Neural cell (in vitro differentiated cells): ENCODE results near the gene HES3. TPM values are rescaled to one million over a fixed set of nuclear protein-coding genes. Genes with fewer than 3 reads are reported as not detected.

Experiments used
- H2AFZ ChIP-seq: fragments of 200-600, 300-800 bp; sonication (generic), shearing (Covaris generic); 2 replicates; pipeline ENCODE4 v1.6.0; 2014; ENCODE audit warnings: low read depth, mild to moderate bottlenecking, antibody characterized with exemption, low read length, moderate library complexity
- H3F3A ChIP-seq: fragments of 200-600 bp; shearing (Covaris generic); 2 replicates; pipeline ENCODE4 v1.6.1; 2016; ENCODE audit warnings: mild to moderate bottlenecking, moderate library complexity, mixed read lengths, antibody characterized with exemption, low read length; ENCODE audit not compliant: insufficient read depth, poor library complexity, severe bottlenecking
- H3K27ac ChIP-seq: fragments of 200-600, 300-800 bp; sonication (generic), shearing (Covaris generic); 2 replicates; pipeline ENCODE4 v1.5.1; 2014; ENCODE audit warnings: mild to moderate bottlenecking, low read length, moderate library complexity
- H3K27me3 ChIP-seq: fragments of 300-800, 200-600 bp; sonication (generic), shearing (Covaris generic); 2 replicates; pipeline ENCODE4 v1.6.0; 2014; ENCODE audit warnings: mild to moderate bottlenecking, low read depth, low read length, moderate library complexity; ENCODE audit not compliant: insufficient read depth
- H3K36me3 ChIP-seq: fragments of 300-800, 200-600 bp; sonication (generic), shearing (Covaris generic); 2 replicates; pipeline ENCODE4 v1.5.1; 2014; ENCODE audit warnings: mild to moderate bottlenecking, antibody characterized with exemption, low read length, moderate library complexity; ENCODE audit not compliant: insufficient read depth
- H3K4me2 ChIP-seq: fragments of 300-800, 200-600 bp; sonication (generic), shearing (Covaris generic); 2 replicates; pipeline ENCODE4 v1.6.0; 2014; ENCODE audit warnings: mild to moderate bottlenecking, low read length
- H3K4me3 ChIP-seq: fragments of 300-800, 200-600 bp; sonication (generic), shearing (Covaris generic); 2 replicates; pipeline ENCODE4 v1.5.1; 2014; ENCODE audit warnings: mild to moderate bottlenecking, low read length, moderate library complexity
- H3K79me2 ChIP-seq: fragments of 200-600 bp; shearing (Covaris generic); replicated peaks from 2 replicates; pipeline ENCODE4 v1.6.0; 2014; ENCODE audit warnings: mild to moderate bottlenecking, low read length, moderate library complexity; ENCODE audit not compliant: insufficient read depth
- H3K9ac ChIP-seq: fragments of 300-800, 200-600 bp; sonication (generic), shearing (Covaris generic); 2 replicates; pipeline ENCODE4 v1.6.1; 2016; ENCODE audit warnings: mild to moderate bottlenecking, low read length, mixed read lengths
- H3K9me2 ChIP-seq: fragments of 200-600 bp; shearing (Covaris generic); 2 replicates; pipeline ENCODE4 v1.6.1; 2016; ENCODE audit warnings: mild to moderate bottlenecking, low read length, mixed read lengths; ENCODE audit not compliant: insufficient read depth
- H3K9me3 ChIP-seq: fragments of 200-600, 300-800 bp; sonication (generic), shearing (Covaris generic); 2 replicates; pipeline ENCODE4 v1.6.1; 2016; ENCODE audit warnings: mild to moderate bottlenecking, mixed run types, low read length, moderate library complexity, mixed read lengths
- H4K20me1 ChIP-seq: fragments of 200-600 bp; shearing (Covaris generic); 2 replicates; pipeline ENCODE4 v1.6.1; 2016; ENCODE audit warnings: mild to moderate bottlenecking, mixed run types; ENCODE audit not compliant: insufficient read depth
- EP300 ChIP-seq: fragments of 450-650 bp; conservative IDR thresholded peaks from 2 replicates; pipeline ENCODE4 v1.6.1; 2014; ENCODE audit warnings: antibody characterized with exemption, mild to moderate bottlenecking, moderate library complexity; ENCODE audit not compliant: poor library complexity, severe bottlenecking
- EZH2 ChIP-seq: fragments of 200-600, 300-800 bp; shearing (Covaris generic), sonication (generic); IDR thresholded peaks from 2 replicates; pipeline ENCODE4 v1.6.1; 2014; ENCODE audit warnings: antibody characterized with exemption, low read length, borderline replicate concordance, mild to moderate bottlenecking; ENCODE audit not compliant: insufficient read depth, poor library complexity, severe bottlenecking
- MXI1 ChIP-seq: fragments of 450-650 bp; conservative IDR thresholded peaks from 2 replicates; pipeline ENCODE4 v1.6.1; 2014; ENCODE audit warnings: antibody characterized with exemption, mild to moderate bottlenecking; ENCODE audit not compliant: poor library complexity, severe bottlenecking
- POLR2AphosphoS5 ChIP-seq: IDR thresholded peaks from 2 replicates; pipeline ENCODE4 v1.6.1; 2012
- RAD21 ChIP-seq: fragments of 450-650 bp; conservative IDR thresholded peaks from 2 replicates; pipeline ENCODE4 v1.6.1; 2014; ENCODE audit warnings: antibody characterized with exemption, mild to moderate bottlenecking, moderate library complexity
- SMC3 ChIP-seq: fragments of 450-650 bp; conservative IDR thresholded peaks from 2 replicates; pipeline ENCODE4 v1.6.1; 2014; ENCODE audit warnings: antibody characterized with exemption, mild to moderate bottlenecking, moderate library complexity; ENCODE audit not compliant: poor library complexity
- TAF1 ChIP-seq: IDR thresholded peaks from 2 replicates; pipeline ENCODE4 v1.6.1; 2012; ENCODE audit warnings: low read depth
- polyA plus RNA-seq: library from polyadenylated mRNA; depleted of rRNA; stranded (reverse); fragments of >200 nt; gene quantifications from 2 replicates; pipeline ENCODE4 v1.2.3, GENCODE V29; 2014
- TF ChIP-seq, protein P1 (sequence below): fragments of 450-650 bp; IDR thresholded peaks from 2 replicates; pipeline ENCODE4 v1.5.1; 2014; ENCODE audit warnings: antibody characterized with exemption, mild to moderate bottlenecking, moderate library complexity; ENCODE audit not compliant: poor library complexity, severe bottlenecking
- TF ChIP-seq, protein P2 (sequence below): IDR thresholded peaks from 2 replicates; pipeline ENCODE4 v1.6.1; 2012; ENCODE audit warnings: borderline replicate concordance

HES3 gene
- polyA plus RNA-seq, 1 donor from 2014 or later: not detected

DNA sequence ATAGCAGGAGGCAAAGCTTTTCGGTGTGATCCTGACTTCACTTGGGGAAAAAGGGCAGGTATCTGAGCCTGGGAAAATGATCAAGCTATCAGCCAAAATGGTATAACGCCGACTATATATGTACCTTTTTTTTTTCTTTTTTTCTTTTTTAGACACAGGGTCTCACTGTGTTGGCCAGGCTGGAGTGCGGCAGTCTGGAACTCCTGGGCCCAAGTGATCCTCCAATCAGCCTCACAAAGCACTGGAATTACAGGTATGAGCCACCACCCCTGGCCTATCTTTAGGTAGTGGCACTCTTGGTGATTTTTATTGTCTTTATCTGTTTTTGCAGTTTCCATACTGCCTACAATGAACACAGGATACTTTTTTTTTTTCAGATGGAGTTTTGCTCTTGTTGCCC lies 6.9 kb upstream of the HES3 start:
- Histone ChIP-seq H3K27ac (no peak overlapping the region), H3K9ac (no peak overlapping the region), H3K9me3 (no peaks in the 10 kb centered on the region), H3K27me3 (peaks cover 29% of the 10 kb centered on the region), H3F3A (no peaks in the 10 kb centered on the region), H3K4me2 (no peak overlapping the region), H2AFZ (no peak overlapping the region), H3K9me2 (no peaks in the 10 kb centered on the region), H3K36me3 (peaks cover 4% of the 10 kb centered on the region), H3K4me3 (no peak overlapping the region), H3K79me2 (peaks cover 14% of the 10 kb centered on the region), H4K20me1 (no peaks in the 10 kb centered on the region)
- no peak for TF ChIP-seq EZH2
- no peak for TF ChIP-seq TAF1
- TF ChIP-seq EP300: no peak
- TF ChIP-seq SMC3: no peak
- TF ChIP-seq, protein P1, sequence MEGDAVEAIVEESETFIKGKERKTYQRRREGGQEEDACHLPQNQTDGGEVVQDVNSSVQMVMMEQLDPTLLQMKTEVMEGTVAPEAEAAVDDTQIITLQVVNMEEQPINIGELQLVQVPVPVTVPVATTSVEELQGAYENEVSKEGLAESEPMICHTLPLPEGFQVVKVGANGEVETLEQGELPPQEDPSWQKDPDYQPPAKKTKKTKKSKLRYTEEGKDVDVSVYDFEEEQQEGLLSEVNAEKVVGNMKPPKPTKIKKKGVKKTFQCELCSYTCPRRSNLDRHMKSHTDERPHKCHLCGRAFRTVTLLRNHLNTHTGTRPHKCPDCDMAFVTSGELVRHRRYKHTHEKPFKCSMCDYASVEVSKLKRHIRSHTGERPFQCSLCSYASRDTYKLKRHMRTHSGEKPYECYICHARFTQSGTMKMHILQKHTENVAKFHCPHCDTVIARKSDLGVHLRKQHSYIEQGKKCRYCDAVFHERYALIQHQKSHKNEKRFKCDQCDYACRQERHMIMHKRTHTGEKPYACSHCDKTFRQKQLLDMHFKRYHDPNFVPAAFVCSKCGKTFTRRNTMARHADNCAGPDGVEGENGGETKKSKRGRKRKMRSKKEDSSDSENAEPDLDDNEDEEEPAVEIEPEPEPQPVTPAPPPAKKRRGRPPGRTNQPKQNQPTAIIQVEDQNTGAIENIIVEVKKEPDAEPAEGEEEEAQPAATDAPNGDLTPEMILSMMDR: no peak
- no peak for TF ChIP-seq POLR2AphosphoS5
- no peak for TF ChIP-seq RAD21
- TF ChIP-seq, protein P2, sequence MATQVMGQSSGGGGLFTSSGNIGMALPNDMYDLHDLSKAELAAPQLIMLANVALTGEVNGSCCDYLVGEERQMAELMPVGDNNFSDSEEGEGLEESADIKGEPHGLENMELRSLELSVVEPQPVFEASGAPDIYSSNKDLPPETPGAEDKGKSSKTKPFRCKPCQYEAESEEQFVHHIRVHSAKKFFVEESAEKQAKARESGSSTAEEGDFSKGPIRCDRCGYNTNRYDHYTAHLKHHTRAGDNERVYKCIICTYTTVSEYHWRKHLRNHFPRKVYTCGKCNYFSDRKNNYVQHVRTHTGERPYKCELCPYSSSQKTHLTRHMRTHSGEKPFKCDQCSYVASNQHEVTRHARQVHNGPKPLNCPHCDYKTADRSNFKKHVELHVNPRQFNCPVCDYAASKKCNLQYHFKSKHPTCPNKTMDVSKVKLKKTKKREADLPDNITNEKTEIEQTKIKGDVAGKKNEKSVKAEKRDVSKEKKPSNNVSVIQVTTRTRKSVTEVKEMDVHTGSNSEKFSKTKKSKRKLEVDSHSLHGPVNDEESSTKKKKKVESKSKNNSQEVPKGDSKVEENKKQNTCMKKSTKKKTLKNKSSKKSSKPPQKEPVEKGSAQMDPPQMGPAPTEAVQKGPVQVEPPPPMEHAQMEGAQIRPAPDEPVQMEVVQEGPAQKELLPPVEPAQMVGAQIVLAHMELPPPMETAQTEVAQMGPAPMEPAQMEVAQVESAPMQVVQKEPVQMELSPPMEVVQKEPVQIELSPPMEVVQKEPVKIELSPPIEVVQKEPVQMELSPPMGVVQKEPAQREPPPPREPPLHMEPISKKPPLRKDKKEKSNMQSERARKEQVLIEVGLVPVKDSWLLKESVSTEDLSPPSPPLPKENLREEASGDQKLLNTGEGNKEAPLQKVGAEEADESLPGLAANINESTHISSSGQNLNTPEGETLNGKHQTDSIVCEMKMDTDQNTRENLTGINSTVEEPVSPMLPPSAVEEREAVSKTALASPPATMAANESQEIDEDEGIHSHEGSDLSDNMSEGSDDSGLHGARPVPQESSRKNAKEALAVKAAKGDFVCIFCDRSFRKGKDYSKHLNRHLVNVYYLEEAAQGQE: no peak

DNA sequence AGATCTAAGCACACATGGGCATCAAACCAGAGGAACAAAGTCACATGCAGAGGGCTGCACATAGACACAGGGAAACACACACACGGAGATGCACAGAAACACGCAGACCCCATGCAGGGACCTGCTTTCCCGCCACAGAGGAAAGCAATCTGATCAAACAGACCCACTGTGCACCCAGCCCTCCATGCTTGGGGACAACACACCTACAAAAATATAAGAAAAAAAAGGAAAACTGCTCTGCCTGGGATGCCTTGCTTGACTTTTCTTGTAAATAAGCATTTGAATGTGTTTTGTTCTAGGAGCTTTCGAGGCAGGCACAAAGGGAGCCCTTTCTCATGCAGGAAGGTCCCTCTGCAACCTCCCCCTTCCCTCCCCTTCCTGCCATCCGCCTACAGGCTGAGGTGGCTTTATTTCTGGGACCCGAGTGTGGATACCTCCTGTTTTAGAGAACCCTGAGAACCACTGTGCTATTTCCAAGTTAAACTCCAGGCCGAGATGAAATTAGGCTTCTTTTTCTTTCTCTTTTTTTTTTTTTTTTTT lies 4.7 kb upstream of the HES3 start:
- Histone ChIP-seq H2AFZ (no peak overlapping the region), H3K79me2 (peaks cover 11% of the 10 kb centered on the region), H3K9me3 (no peaks in the 10 kb centered on the region), H4K20me1 (no peaks in the 10 kb centered on the region), H3K4me2 (no peak overlapping the region), H3F3A (no peaks in the 10 kb centered on the region), H3K9ac (no peak overlapping the region), H3K4me3 (no peak overlapping the region), H3K27ac (no peak overlapping the region), H3K36me3 (no peaks in the 10 kb centered on the region), H3K27me3 (peaks cover 50% of the 10 kb centered on the region), H3K9me2 (no peaks in the 10 kb centered on the region)
- no peak for TF ChIP-seq EZH2
- no peak for TF ChIP-seq EP300
- TF ChIP-seq TAF1: no peak
- no peak for TF ChIP-seq POLR2AphosphoS5
- TF ChIP-seq, protein P2: no peak
- no peak for TF ChIP-seq SMC3
- no peak for TF ChIP-seq RAD21
- no peak for TF ChIP-seq MXI1
- TF ChIP-seq, protein P1: no peak
